Testis (tissue), 3 donors: ENCODE measurements around the gene CARD8. TPM values are rescaled to one million over a fixed set of nuclear protein-coding genes. Genes with fewer than 3 reads are reported as not detected.

Experiments
- DNase-seq: peaks from one replicate; pipeline ENCODE4 v3.0.0-alpha.2; 2019
- H3K27ac ChIP-seq, 2 donors: fragments of 200-600 bp; sonication (generic); one replicate each; pipeline ENCODE4 v1.5.1; 2019
- H3K27me3 ChIP-seq: fragments of 200-600 bp; sonication (generic); one replicate; pipeline ENCODE4 v1.5.1; 2019
- H3K36me3 ChIP-seq: fragments of 200-600 bp; sonication (generic); one replicate; pipeline ENCODE4 v1.5.1; 2017; ENCODE audit warnings: low read depth; ENCODE audit errors: missing control alignments
- H3K4me1 ChIP-seq: fragments of 200-600 bp; sonication (generic); one replicate; pipeline ENCODE4 v1.5.1; 2019
- H3K4me3 ChIP-seq, 2 donors: fragments of 200-600 bp; sonication (generic); one replicate each; pipeline ENCODE4 v1.5.1; 2017 to 2019
- H3K9me3 ChIP-seq: fragments of 200-600 bp; sonication (generic); one replicate; pipeline ENCODE4 v1.5.1; 2017
- CTCF ChIP-seq, 3 experiments: fragments of 450-650 bp in 2 of 3; fragments of 200-600 bp in 1 of 3; sonication (generic) in 1 of 3; IDR thresholded peaks; one replicate each; pipeline ENCODE4 v1.5.1; 2016 to 2019; ENCODE audit warnings: antibody characterized with exemption in 3 of 3, mild to moderate bottlenecking in 2 of 3, moderate library complexity in 1 of 3
- POLR2A ChIP-seq: fragments of 450-650 bp; IDR thresholded peaks from one replicate; pipeline ENCODE4 v1.6.1; 2017; ENCODE audit warnings: antibody characterized with exemption, mild to moderate bottlenecking, moderate library complexity
- WGBS, 2 donors: methylation state at CpG; one replicate each; pipeline ENCODE4 v1.1.5; 2018; 5-methylcytosine and 5-hydroxymethylcytosine counted together
- intact Hi-C: fragments of 100-400 bp; cut with DNase I; formaldehyde crosslinking; loops from one replicate; pipeline ENCODE4 v1.15.1; 2023; ENCODE audit warnings: low total_unique reads
- polyA plus RNA-seq: library from polyadenylated mRNA; stranded (reverse); fragments of 350-450 nt; fragmentation: Illumina TruSeq; extraction: RNeasy Lipid Tissue Mini Kit (QIAGEN cat#74804); gene quantifications from one replicate; pipeline ENCODE4 v1.2.3, GENCODE V29; 2014; ENCODE audit warnings: low read depth, low replicate concordance; ENCODE audit not compliant: insufficient read depth
- total RNA-seq, 2 donors: library from RNA; depleted of rRNA; stranded (reverse); fragments of >200 nt; gene quantifications; one replicate each; pipeline ENCODE4 v1.2.3, GENCODE V29; 2016

Gene CARD8
- total and polyA plus RNA-seq, 3 donors from 2014 or later = 45.4 to 68.4 (median 53.9) TPM

- no peaks in the 10 kb centered on the region for H3K36me3 ChIP-seq
- no peak for TF ChIP-seq CTCF (IDR thresholded peaks at IDR 0.05)
- no peak for TF ChIP-seq POLR2A
- H3K4me3 ChIP-seq = no peak overlapping the region
- H3K27ac ChIP-seq = no peak overlapping the region
- H3K27me3 ChIP-seq = no peaks in the 10 kb centered on the region
- H3K4me1 ChIP-seq = peaks cover 9% of the 10 kb centered on the region
- intact Hi-C loops = no loop called here
- no peaks in the 10 kb centered on the region for H3K9me3 ChIP-seq
- no peak for DNase-seq
Observed at GRCh38 chr19:48253999-48254398, 1.7 kb downstream of the CARD8 start.

- Histone ChIP-seq H3K4me1 (peaks cover 9% of the 10 kb centered on the region), H3K9me3 (no peaks in the 10 kb centered on the region), H3K36me3 (no peaks in the 10 kb centered on the region), H3K27me3 (no peaks in the 10 kb centered on the region), H3K27ac (no peak overlapping the region), H3K4me3 (no peak overlapping the region)
- intact Hi-C loops = no loop called here
- no peak for DNase-seq
- no peak for TF ChIP-seq POLR2A
- TF ChIP-seq CTCF (IDR thresholded peaks at IDR 0.05) = no peak
- 84 to 90% methylated on average over 4 of the region's 4 CpGs for WGBS, 2 donors
Observed at GRCh38 chr19:48252609-48253008, 3.1 kb downstream of the CARD8 start.

- intact Hi-C loops = no loop called here
- 80 to 89% methylated on average over 2 of the region's 2 CpGs for WGBS, 2 donors
- H3K4me1 ChIP-seq = peaks cover 9% of the 10 kb centered on the region
- H3K36me3 ChIP-seq = no peaks in the 10 kb centered on the region
- H3K27ac ChIP-seq = no peak overlapping the region
- TF ChIP-seq POLR2A (no peak), CTCF (IDR thresholded peaks at IDR 0.05) (no peak)
- H3K27me3 ChIP-seq = no peaks in the 10 kb centered on the region
- no peaks in the 10 kb centered on the region for H3K9me3 ChIP-seq
- DNase-seq = no peak
- H3K4me3 ChIP-seq = no peak overlapping the region
Observed at GRCh38 chr19:48250290-48251025, 5.3 kb downstream of the CARD8 start.

- H3K4me3 ChIP-seq = peak overlapping the region; percentile 38 to 40
- H3K4me1 ChIP-seq = peaks cover 4% of the 10 kb centered on the region
- 48 to 70% methylated on average over 13 of the region's 13 CpGs for WGBS, 2 donors
- no peaks in the 10 kb centered on the region for H3K9me3 ChIP-seq
- peak overlapping the region in 1 of 2 donors; percentile 73 for H3K27ac ChIP-seq
- TF ChIP-seq POLR2A (no peak), CTCF (IDR thresholded peaks at IDR 0.05) (no peak)
- peak; percentile 61 for DNase-seq
- H3K36me3 ChIP-seq = no peaks in the 10 kb centered on the region
- H3K27me3 ChIP-seq = no peaks in the 10 kb centered on the region
- intact Hi-C loops = no loop called here
Observed at GRCh38 chr19:48249502-48250014, 6.2 kb downstream of the CARD8 start.
